ENCODE measurements around the gene GDPD5. TPM values are rescaled to one million over a fixed set of nuclear protein-coding genes. Genes with fewer than 3 reads are reported as not detected.
"Not testable (repeated sequence)": the region's sequence is repeated elsewhere in the genome, so short reads cannot be mapped to it uniquely, and the experiment has no call there.

Gene GDPD5
- polyA plus RNA-seq, 3 donors = 12.1 to 19.1 (median 13.6) TPM

- DNase-seq = peak; percentile 46
These were observed 95.6 kb downstream of the GDPD5 start for GRCh38 chr11:75429902-75430713.

GRCh38 chr11:75429641-75429901 is 96.2 kb downstream of the GDPD5 start:
- no peak for DNase-seq

- no peak for DNase-seq
These were observed 96.6 kb downstream of the GDPD5 start for GRCh38 chr11:75428989-75429640.

GRCh38 chr11:75428281-75428724 is 97.4 kb downstream of the GDPD5 start:
- DNase-seq = peak; percentile 91

GRCh38 chr11:75427181-75427580 is 98.6 kb downstream of the GDPD5 start:
- no peak for DNase-seq

GRCh38 chr11:75426720-75427086 is 99.0 kb downstream of the GDPD5 start:
- DNase-seq = no peak

GRCh38 chr11:75425422-75425821 is 100.3 kb downstream of the GDPD5 start:
- DNase-seq = no peak

- DNase-seq = no peak
These were observed 101.3 kb downstream of the GDPD5 start for GRCh38 chr11:75424396-75424795.

- no peak for DNase-seq
These were observed 102.0 kb downstream of the GDPD5 start for GRCh38 chr11:75423721-75424120.

- no peak for DNase-seq
These were observed 103.2 kb downstream of the GDPD5 start for GRCh38 chr11:75422248-75423231.

GRCh38 chr11:75421902-75422247 is 103.9 kb downstream of the GDPD5 start:
- no peak for DNase-seq

- no peak for DNase-seq
These were observed 104.6 kb downstream of the GDPD5 start for GRCh38 chr11:75421035-75421602.

GRCh38 chr11:75420224-75421034 is 105.3 kb downstream of the GDPD5 start:
- DNase-seq = no peak

GRCh38 chr11:75413864-75414263 is 111.9 kb downstream of the GDPD5 start:
- DNase-seq = no peak

GRCh38 chr11:75413146-75413545 is 112.6 kb downstream of the GDPD5 start:
- not testable (repeated sequence) for DNase-seq

- DNase-seq = not testable (repeated sequence)
These were observed 115.8 kb downstream of the GDPD5 start for GRCh38 chr11:75409971-75410370.

GRCh38 chr11:75408957-75409219 is 116.9 kb downstream of the GDPD5 start:
- no peak for DNase-seq

- no peak for DNase-seq
These were observed 119.4 kb downstream of the GDPD5 start for GRCh38 chr11:75406338-75406777.

GRCh38 chr11:75403983-75404658 is 121.6 kb downstream of the GDPD5 start:
- DNase-seq = no peak

- DNase-seq = no peak
These were observed 122.7 kb downstream of the GDPD5 start for GRCh38 chr11:75403037-75403436.

Data from renal pelvis (tissue), 4 donors.